Naive B cell (primary cell): ENCODE data around the gene POFUT2. TPM values are rescaled to one million over a fixed set of nuclear protein-coding genes. Genes with fewer than 3 reads are reported as not detected.

ENCODE experiments used
- ATAC-seq, 2 donors: fragments of 150-1000 bp; cut with Tn5 transposase; 2 replicates each; pipeline ENCODE4 v1.10.0; 2021; ENCODE audit warnings: low read depth in 2 of 2, mild to moderate bottlenecking in 2 of 2, moderate library complexity in 2 of 2
- DNase-seq: peaks from one replicate; pipeline ENCODE4 v3.0.0; 2022
- H3K27ac Mint-ChIP-seq, 6 donors: one replicate each; pipeline ENCODE4 v1.8.0; 2020 to 2022; ENCODE audit warnings: mild to moderate bottlenecking in 6 of 6, mixed read lengths in 6 of 6, moderate library complexity in 5 of 6, inconsistent platforms in 2 of 6
- H3K27me3 Mint-ChIP-seq, 3 donors: one replicate each; pipeline ENCODE4 v1.8.0; 2021 to 2022; ENCODE audit warnings: mixed read lengths in 3 of 3, mild to moderate bottlenecking in 1 of 3
- H3K36me3 Mint-ChIP-seq, 2 donors: one replicate each; pipeline ENCODE4 v1.8.0; 2020 to 2022; ENCODE audit warnings: mixed read lengths in 2 of 2, inconsistent platforms in 1 of 2, mild to moderate bottlenecking in 1 of 2
- H3K4me1 Mint-ChIP-seq, 3 donors: one replicate each; pipeline ENCODE4 v1.8.0; 2020 to 2022; ENCODE audit warnings: mixed read lengths in 3 of 3, inconsistent platforms in 1 of 3, mild to moderate bottlenecking in 1 of 3, moderate library complexity in 1 of 3
- H3K4me3 Mint-ChIP-seq, 8 donors: one replicate each; pipeline ENCODE4 v1.8.0; 2020 to 2022; ENCODE audit warnings: mild to moderate bottlenecking in 8 of 8, mixed read lengths in 8 of 8, moderate library complexity in 8 of 8, inconsistent platforms in 2 of 8
- H3K9me3 Mint-ChIP-seq, 7 donors: one replicate each; pipeline ENCODE4 v1.8.0; 2020 to 2022; ENCODE audit warnings: mixed read lengths in 7 of 7, mild to moderate bottlenecking in 5 of 7, inconsistent platforms in 2 of 7, moderate library complexity in 1 of 7
- polyA plus RNA-seq, 6 donors: library from polyadenylated mRNA; unstranded; fragments of 300-500 nt; fragmentation: Illumina TruSeq; gene quantifications; one replicate each; pipeline ENCODE4 v1.2.3, GENCODE V29; 2021; ENCODE audit warnings: low read depth in 6 of 6

POFUT2 gene
- polyA plus RNA-seq, 6 donors from 2014 or later: 2.8 to 10.2 (median 5.2) TPM

DNA sequence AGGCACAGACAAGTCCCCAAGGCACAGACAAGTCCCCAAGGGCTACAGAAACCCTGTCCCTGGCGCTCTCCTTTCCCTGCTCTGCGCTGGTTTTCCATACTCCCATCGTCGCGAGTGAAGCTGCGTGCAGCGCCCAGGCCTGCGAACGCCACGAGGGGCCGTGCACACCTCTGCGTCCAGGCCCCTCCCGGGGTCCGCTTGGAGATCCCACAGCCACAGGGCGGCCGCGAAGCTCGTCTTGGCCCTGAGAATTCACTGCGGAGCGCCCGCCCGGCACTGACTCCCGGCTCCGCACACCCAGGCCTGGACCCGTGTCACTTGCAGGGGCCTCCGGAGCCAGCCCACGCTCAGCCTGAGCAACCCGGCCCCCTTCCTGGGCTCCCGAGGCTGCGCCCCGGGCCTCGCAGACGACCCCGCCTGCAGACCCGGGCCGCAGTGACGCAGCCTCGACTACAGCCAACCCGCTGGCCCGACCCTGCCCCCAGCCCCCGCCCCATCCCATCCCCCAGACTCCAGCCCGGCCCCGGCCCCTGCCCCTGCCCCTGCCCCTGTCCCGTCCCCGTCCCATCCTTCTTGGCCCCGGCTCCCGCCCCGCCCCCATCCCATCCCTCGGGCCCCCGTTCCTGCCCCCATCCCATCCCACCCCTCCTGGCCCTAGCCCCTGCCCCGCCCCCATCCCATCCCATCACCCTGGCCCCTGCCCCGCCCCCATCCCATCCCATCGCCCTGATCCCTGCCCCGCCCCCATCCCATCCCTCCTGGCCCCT is 841 bp downstream of the POFUT2 start:
- H3K27ac Mint-ChIP-seq: no peak overlapping the region
- H3K27me3 Mint-ChIP-seq: no peaks in the 10 kb centered on the region
- DNase-seq (no peak), ATAC-seq (no peak)
- H3K4me1 Mint-ChIP-seq: peaks cover 8 to 16% (median 13%) of the 10 kb centered on the region in 3 donors
- H3K36me3 Mint-ChIP-seq: peaks cover 10 to 13% of the 10 kb centered on the region in 2 donors
- H3K9me3 Mint-ChIP-seq: no peaks in the 10 kb centered on the region
- peak overlapping the region; percentile 22 to 92 (median 66) for H3K4me3 Mint-ChIP-seq

GRCh38 chr21:45285266-45285931 is 2.3 kb downstream of the POFUT2 start:
- H3K36me3 Mint-ChIP-seq: peaks cover 13 to 17% of the 10 kb centered on the region in 2 donors
- H3K27ac Mint-ChIP-seq: peak overlapping the region; percentile 8 to 76 (median 68)
- H3K27me3 Mint-ChIP-seq: no peaks in the 10 kb centered on the region

GRCh38 chr21:45284456-45284741 is 3.3 kb downstream of the POFUT2 start:
- Mint-ChIP-seq H3K27me3 (no peaks in the 10 kb centered on the region), H3K4me1 (peaks cover 8 to 16% (median 13%) of the 10 kb centered on the region in 3 donors), H3K36me3 (peaks cover 13 to 21% of the 10 kb centered on the region in 2 donors), H3K27ac (peak overlapping the region in 1 of 6 donors; percentile 41), H3K4me3 (peak overlapping the region in 1 of 8 donors; percentile 72), H3K9me3 (no peaks in the 10 kb centered on the region)
- ATAC-seq (no peak), DNase-seq (no peak)

More at GRCh38 chr21:45285266-45285931, 2.3 kb downstream of the POFUT2 start:
- ATAC-seq (no peak), DNase-seq (no peak)
- H3K4me1 Mint-ChIP-seq: peaks cover 8 to 16% (median 13%) of the 10 kb centered on the region in 3 donors
- no peaks in the 10 kb centered on the region for H3K9me3 Mint-ChIP-seq
- peak overlapping the region in 7 of 8 donors; percentile 29 to 89 (median 70) for H3K4me3 Mint-ChIP-seq

DNA sequence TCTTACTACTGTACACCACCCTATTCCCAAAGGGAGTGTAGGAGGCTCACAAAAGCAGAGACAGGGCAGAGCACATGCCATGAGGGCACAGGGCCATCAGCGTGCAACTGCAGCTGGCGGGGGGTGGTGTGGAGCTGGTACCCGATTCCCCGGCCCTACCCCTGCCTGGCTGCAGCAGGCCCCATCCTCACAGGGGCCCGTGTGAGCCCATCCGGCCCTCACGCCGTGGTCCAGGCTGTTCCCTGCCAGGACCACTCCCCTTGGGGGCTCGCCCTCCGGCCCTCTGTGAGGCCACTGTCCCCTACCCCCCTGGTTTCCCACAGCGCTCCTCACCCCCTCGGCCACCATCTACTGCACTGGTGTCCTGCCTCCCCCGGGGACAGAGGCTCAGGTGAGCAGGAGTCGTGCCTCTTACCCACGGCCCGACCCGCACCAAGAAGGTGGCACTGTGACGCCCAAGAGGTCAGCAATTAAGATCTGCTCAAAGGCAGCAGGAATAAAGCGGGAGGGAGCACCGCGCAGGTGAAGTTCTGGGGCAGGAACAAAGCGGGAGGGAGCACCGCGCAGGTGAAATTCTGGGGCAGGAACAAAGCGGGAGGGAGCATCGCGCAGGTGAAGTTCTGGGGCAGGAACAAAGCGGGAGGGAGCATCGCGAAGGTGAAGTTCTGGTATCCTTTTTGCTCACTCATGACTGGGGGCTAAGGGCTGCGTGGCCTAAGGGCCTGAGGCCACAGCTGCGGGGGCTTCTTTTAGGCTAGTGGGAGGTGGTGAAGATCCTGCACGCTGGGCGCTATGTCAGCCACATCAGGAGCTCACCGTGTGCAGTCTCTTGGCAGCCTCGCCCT is 3.9 kb downstream of the POFUT2 start:
- Mint-ChIP-seq H3K9me3 (no peaks in the 10 kb centered on the region), H3K27me3 (no peaks in the 10 kb centered on the region), H3K4me3 (peak overlapping the region in 2 of 8 donors; percentile 61 to 72), H3K4me1 (peaks cover 8 to 16% (median 13%) of the 10 kb centered on the region in 3 donors), H3K36me3 (peaks cover 13 to 21% of the 10 kb centered on the region in 2 donors), H3K27ac (peak overlapping the region in 1 of 6 donors; percentile 41)
- ATAC-seq (no peak), DNase-seq (no peak)

GRCh38 chr21:45283035-45283610 is 4.6 kb downstream of the POFUT2 start:
- no peak for DNase-seq
- H3K9me3 Mint-ChIP-seq: no peaks in the 10 kb centered on the region

DNA sequence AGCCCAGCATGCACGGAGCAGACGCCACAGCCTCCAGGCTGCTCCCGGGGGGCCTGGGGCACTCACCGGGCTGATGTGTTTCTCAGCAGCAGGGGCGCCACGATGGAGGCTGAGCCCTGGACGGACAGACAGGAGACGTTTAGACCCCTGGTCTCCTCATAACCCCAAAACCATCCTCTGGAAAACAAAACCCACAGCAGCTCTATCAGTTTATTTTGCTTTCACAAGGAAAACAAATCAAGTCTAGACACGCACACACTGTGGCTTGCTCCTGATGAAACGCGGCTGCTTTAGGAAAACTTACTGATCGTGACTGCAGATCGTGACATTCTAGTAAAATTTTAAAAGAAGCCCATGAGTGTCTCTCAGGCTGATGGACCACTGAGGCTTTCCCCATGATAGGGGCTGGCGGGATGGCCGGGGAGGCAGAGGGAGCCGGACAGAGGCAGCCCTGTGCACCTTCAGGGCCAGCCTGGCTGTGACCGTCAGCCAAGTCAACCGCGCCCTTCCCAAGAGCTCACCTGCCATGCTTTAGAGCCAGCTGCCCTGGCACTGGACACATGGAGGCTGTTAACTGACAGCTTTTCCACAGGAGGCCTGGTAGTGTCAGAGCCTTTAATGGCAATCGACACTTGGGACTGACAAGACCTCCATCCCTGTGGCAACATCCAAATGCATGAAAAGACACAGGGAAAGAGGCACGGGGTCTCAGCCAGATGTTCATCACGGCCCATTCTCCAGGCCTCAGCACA is 5.2 kb downstream of the POFUT2 start:
- ATAC-seq (no peak), DNase-seq (no peak)
- H3K36me3 Mint-ChIP-seq: peaks cover 13 to 21% of the 10 kb centered on the region in 2 donors
- H3K27me3 Mint-ChIP-seq: no peaks in the 10 kb centered on the region
- no peaks in the 10 kb centered on the region for H3K9me3 Mint-ChIP-seq
- peaks cover 8 to 11% (median 8%) of the 10 kb centered on the region in 3 donors for H3K4me1 Mint-ChIP-seq
- no peak overlapping the region for H3K27ac Mint-ChIP-seq
- no peak overlapping the region for H3K4me3 Mint-ChIP-seq

More at GRCh38 chr21:45283035-45283610, 4.6 kb downstream of the POFUT2 start:
- H3K36me3 Mint-ChIP-seq: peaks cover 13 to 21% of the 10 kb centered on the region in 2 donors
- H3K27ac Mint-ChIP-seq: no peak overlapping the region
- peak overlapping the region in 1 of 8 donors; percentile 18 for H3K4me3 Mint-ChIP-seq
- ATAC-seq: no peak
- H3K27me3 Mint-ChIP-seq: no peaks in the 10 kb centered on the region
- peaks cover 8 to 16% (median 13%) of the 10 kb centered on the region in 3 donors for H3K4me1 Mint-ChIP-seq

- Mint-ChIP-seq H3K4me3 (no peak overlapping the region), H3K9me3 (no peaks in the 10 kb centered on the region), H3K27ac (no peak overlapping the region), H3K27me3 (no peaks in the 10 kb centered on the region), H3K4me1 (peaks cover 8 to 11% (median 8%) of the 10 kb centered on the region in 3 donors), H3K36me3 (peaks cover 13 to 21% of the 10 kb centered on the region in 2 donors)
- ATAC-seq (no peak), DNase-seq (no peak)
Observed at GRCh38 chr21:45281411-45282282, 6.0 kb downstream of the POFUT2 start.

DNA sequence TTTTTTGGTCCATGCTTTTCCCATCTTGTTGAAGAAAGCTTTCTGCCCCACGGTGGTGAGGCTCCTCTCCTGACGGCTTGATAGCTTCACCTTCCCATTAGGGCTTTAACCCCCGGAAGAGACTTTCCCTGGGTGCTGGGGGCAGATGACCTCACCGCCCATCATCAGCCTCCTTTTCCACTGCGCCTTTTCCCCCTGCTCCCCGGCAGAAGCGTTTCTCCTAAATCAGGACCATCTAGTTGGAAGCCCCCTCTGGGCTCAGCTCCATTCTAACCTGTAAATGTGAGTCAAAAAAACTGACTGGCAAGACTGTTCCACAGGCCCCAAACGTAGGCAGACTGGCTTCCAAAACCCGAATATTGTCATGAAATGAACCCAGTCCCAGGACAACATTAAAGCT is 6.7 kb downstream of the POFUT2 start:
- Mint-ChIP-seq H3K27ac (no peak overlapping the region), H3K27me3 (no peaks in the 10 kb centered on the region), H3K9me3 (no peaks in the 10 kb centered on the region), H3K4me3 (no peak overlapping the region), H3K36me3 (peaks cover 13 to 21% of the 10 kb centered on the region in 2 donors), H3K4me1 (peaks cover 7 to 11% (median 8%) of the 10 kb centered on the region in 3 donors)
- ATAC-seq (no peak), DNase-seq (no peak)

DNA sequence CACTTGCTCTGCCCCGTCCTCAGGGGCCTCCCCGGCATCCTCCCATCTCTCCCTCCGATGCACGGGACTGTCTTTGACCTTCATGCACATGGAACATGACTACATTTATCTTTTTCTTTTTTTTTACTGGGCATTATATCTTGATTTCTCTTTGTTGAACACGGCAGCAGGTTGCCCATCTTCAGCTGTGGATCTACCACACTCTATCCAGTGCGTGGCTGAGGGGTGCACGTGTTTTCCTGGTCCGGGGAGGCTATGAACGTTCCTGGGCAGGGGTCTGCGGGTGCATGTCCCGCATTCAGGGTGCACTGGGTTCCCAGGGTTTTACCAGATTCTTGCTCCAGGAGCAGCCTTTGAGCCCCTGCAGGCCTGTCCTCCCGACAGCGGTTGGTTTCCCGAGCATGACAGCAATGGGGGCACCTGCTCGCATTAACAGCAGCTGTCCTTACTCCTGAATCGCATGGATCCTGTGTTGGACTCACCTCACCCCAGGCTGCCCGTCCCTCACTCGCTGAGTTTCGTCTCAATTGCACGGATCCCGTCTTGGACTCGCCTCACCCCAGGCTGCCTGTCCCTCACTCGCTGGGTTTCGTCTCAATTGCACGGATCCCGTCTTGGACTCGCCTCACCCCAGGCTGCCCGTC is 7.4 kb downstream of the POFUT2 start:
- ATAC-seq (no peak), DNase-seq (no peak)
- Mint-ChIP-seq H3K9me3 (no peaks in the 10 kb centered on the region), H3K4me3 (no peak overlapping the region), H3K36me3 (peaks cover 8 to 16% of the 10 kb centered on the region in 2 donors), H3K4me1 (peaks cover under 1 to 4% (median 4%) of the 10 kb centered on the region in 3 donors), H3K27me3 (no peaks in the 10 kb centered on the region), H3K27ac (no peak overlapping the region)

- peaks cover 1 to 11% of the 10 kb centered on the region in 2 donors for H3K36me3 Mint-ChIP-seq
Observed at GRCh38 chr21:45279446-45280177, 8.1 kb downstream of the POFUT2 start.

More at GRCh38 chr21:45279446-45280177, 8.1 kb downstream of the POFUT2 start:
- H3K9me3 Mint-ChIP-seq: no peaks in the 10 kb centered on the region
- H3K4me1 Mint-ChIP-seq: no peaks in the 10 kb centered on the region
- no peak overlapping the region for H3K4me3 Mint-ChIP-seq
- H3K27ac Mint-ChIP-seq: peak overlapping the region in 2 of 6 donors; percentile 26 to 38
- DNase-seq (no peak), ATAC-seq (no peak)
- H3K27me3 Mint-ChIP-seq: no peaks in the 10 kb centered on the region
